GM21381 (cell line): Measurements from ENCODE around the gene GSE1.

ENCODE experiments used
- ATAC-seq: cut with Tn5 transposase; IDR thresholded peaks from one replicate; pipeline ENCODE4 v1.9.1; 2021; ENCODE audit warnings: mild to moderate bottlenecking, moderate library complexity; ENCODE audit not compliant: unreplicated experiment

GSE1 gene

DNA sequence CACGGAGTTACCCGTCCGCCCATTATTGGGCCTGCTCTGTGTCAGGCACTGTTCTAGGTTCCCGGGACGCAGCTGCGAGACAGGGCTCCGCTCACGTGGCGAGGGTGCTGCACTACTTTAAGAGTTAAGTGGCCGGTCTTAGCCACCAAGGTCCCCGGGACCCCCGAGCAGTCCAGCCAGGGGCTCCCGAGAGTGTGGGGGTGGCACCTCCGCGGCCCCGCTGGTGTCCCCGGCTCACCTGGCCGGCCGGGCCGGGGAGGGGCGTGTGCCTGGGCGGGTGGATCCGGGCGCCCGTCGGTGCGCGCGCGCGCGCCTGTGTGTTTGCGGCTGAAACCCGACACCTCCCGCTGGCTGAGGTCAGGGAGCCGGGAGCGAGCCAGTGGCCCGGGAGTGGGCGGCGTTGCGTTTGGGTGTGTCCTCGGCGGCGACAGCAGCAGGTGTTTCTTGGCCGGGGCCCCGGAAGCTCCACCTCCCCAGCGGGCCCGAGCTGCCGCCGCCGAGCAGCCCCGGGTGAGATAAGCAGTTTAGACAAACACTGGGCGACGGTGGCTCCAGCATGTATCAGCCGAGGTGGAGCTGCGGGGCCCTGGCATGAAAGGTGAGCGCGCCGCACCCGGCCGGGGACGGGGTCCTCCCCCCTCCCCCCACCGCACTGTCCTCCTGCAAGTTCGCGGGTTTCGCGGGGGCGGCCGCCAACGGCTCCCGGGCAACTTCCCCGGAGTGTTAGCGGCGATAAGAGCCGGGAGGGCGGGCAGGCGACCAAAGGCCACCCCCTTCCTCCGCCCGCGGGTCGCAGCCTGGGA is at the start of gene GSE1:
Gene GSE1, plus strand, starts transcription at position 522 of the 803 bp plus-strand sequence. Its CDS starts 70 bp downstream, at position 592.
- ATAC-seq = peak; percentile 49

DNA sequence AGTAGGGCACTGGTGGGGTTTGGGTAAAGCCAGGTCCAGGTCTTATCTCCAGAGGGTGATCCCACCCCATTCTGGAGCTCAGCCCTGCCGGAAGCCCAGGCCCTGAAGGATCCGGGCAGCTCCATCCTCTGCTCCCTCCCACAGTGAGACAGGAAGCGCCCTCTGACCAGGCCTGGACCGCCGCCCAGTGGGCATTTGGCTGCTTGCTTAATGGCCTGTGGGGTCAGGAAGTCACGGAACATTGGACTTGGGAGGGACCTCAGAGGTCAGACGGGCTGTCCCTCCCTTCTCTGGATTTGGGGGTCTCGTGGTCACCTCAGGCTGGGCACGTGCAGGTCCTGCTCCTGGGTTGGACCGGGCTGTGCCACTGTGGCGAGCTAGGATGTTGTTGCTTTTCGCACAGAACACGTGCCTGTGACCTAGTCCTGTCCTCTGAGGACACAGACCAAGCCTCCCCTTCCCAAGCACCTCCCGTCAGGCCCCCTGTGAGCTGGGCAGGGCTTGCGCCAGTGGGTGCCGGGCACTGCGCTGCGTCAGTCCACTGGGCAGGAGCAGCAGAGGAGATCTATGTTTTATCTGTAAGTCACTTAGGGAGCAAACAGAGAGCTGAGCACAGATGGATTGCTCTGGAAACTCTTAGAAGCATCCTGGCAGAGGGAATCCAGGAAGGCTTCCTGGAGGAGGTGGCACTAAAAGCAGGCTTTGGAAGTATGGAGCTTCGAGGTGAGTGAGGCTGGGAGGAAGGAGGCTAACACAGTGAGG is 49.4 kb upstream of the GSE1 start:
- ATAC-seq = no peak

DNA sequence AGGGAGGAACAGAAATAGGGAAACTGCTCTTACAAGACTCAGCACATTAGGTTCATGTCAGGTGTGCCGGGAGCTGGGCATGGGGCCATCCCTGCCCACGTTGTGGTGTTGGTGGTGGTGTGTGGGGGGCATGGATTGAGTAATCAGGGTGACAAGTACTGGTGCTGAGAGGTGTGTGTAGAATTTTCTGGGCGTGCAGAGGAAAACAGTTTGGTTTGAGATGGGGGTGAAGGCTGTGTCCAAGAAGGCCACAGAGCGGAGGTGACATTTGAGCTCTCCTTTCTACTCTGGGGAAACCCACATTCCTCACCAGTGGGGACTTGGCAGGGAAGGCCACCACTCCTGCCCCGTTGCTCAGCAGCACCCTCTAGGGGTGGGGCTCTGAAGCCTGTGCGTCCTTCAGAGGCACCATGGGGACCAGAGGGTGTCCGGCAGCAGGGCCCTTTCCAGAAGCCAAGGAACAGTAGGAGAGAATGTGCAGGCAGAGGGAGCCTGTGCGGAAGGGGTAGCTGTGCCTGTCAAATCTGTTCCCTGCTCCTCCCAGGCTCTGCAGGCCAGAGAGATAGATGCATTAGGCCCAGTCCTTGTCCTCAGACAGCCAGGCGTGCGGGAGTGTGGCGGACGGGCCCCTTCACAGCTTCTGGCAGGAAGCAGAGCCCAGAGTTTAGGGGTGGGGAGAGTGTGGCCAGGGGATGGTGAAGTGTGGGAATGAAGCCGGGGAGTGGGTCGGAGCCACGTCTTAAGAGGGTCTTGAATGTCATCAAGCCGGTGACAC is 48.7 kb upstream of the GSE1 start:
- ATAC-seq = no peak

DNA sequence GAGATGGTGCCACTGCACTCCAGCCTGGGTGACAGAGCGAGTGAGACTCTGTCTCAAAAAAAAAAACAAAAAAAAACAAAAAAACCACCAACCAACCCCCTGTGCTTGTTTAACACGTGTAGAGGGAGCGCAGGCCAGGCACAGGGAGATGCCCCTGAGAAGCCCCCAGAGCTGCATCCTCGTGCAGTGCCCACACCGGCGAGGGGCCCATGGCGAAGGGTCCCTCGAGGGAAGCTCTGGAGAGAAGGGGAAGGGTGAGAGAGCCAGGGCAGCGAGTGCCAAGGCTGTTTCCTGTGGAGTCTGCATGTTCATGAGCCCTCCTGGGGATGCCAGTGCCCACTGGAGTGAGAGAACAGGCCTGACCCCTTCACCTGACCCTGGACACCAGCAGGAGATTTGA is 47.8 kb upstream of the GSE1 start:
- no peak for ATAC-seq

DNA sequence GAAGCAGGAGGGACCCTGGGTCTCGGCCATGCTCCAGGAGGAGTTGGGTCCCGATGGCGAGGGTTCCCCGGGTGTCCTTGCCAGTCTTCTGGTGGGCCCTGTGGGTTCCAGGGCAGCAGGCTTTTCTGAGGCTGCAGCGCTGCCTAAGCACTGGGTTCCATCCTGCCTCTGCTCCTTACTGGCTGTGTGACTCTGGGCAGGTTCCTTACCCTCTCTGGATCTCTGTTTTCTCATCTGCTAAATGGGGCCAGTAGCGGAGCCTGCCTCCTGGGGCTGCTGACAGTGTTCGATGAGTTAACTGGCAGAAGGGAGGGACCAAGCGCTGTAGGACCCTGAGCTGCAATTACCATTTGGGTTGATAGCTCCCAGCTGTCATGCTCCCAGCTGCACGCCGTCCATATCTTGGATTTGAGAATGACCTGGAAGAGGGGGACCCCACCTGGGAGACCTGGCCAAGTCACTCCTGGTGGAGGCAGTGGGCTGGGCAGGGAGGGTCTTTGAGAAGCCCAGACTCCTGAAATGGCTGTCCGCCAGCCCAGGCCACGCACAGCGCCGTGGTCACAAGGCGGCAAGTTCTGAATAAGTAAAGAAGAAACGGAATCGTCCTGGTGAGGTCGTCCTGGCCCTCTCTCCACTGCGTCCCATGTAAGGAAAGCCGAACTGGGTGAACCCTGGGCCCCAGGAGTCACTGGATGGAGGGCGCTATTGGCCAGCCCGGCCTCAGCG is 47.2 kb upstream of the GSE1 start:
- no peak for ATAC-seq

DNA sequence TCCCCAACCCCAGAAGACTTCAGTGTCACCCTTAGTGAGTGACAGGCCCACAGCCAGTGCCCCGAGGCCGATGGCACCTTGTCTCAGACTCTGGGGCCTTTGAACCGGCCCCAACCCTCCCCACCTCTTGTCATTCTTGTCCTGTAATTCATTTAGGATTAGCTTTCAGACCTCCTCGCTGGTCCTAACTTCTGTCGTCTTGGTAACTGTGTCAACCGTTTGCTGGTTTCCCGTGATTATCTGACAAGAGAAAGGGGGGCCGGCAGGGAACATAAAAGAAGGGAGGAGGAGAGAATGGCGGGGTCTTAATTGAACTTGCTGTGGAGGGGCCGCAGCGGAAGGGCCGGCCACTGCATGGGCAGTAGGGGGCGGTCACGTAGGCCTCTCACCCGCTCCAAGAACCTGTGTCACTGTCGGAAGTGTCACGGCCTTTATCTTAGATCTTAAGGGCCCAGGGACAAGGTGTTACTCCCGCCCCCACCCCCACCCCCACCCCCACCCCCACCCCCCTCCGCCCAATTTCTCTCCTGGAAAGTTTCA is 46.5 kb upstream of the GSE1 start:
- no peak for ATAC-seq

DNA sequence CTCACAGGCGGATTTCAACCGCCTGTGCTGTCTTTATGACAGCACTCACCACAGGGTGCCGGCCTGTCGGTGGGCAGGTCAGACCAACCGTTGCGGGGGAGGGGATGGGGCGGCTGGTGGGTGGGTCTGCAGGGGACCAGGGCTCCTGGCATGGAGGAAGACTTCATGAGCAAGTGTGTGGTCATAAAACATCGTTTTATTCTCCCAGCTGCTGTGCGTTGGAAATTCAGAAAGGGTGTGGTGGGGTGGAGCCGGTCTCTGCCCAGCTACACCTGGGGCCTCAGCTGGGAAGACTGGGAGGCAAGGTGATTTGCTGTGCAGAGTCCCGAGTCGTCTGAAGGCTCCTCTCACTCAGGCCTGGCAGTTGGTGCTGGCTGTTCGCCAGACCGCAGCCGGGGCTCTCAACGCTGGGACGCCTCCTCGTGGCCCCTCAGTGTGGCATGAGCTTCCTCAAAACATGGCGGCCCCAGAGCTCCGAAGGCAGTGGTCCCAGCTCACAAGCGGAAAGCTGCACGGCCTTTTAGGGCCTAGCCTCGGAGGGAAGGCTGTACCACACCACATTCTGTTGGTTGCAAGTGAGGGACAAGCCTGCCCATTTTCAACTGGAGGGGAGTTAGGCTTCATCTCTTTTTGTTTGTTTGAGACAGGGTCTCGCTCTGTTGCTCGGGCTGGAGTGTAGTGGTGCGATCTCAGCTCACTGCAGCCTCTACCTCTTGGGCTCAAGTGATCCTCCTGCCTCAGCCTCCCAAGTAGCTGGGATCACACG is 45.8 kb upstream of the GSE1 start:
- no peak for ATAC-seq

DNA sequence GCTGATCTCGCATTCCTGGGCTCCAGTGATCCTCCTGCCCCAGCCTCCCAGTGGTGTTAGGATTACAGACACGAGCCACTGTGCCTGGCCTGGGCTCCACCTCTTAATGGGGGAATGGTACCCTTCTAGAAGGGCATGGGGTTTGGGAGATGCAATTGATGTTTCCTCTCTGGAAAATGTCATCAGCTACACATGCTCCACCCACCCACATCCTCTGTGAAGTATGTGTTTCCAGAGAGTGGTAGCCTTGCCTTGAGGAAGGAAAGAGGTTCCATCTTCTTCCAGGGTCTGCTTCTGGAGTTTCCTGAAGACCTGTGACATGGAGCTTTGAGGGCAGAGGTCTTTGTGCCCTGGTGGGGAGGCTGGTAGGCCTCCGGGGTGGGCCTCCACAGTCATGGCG is 45.2 kb upstream of the GSE1 start:
- no peak for ATAC-seq

DNA sequence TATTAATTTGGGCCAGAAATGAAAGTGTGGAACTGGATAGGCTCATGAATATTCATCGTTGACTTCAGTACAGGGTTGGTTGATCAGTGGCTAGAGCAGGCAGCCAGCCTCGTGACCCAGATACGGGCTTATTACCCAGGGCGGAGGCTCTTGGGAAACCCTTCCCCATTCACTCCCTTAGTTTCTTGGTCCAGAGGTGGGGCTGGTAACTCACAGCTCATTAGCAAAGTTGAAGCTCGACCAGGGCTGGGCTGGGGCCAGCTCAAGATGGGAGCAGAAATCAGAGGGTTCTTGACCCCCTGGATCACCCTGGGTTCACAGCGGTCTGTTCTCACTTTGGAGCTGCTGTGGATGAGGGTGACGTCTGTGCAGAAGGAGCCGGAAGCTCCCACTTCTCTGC is 44.6 kb upstream of the GSE1 start:
- ATAC-seq = no peak

DNA sequence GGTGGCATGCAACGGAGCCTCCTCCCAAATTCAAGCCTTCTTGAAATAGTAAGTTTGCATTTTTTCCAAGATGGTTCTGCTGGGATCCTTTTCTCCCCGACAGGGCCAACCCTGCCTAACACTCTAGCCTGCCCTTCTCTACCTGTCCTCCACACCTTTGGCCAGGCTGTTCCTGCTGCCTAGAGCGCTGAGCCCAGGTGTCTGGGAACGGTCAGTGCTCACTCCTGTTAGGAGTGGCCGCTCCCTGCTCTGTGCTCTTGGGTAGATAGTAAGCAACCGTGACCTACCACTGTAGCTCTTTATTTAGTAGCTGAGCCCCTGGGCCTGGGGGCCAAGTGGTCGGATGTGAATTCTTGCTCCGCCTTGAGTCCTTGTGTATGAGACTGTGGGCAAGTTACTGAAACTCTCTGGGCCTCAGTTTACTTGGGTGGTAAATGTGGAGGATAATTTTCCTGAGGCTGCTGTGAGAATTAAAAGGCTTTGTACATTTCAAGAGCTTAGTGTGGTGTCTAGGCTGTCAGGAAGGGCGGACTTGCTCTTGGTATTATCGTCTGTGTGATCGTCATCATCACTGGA is 44.0 kb upstream of the GSE1 start:
- ATAC-seq = no peak

DNA sequence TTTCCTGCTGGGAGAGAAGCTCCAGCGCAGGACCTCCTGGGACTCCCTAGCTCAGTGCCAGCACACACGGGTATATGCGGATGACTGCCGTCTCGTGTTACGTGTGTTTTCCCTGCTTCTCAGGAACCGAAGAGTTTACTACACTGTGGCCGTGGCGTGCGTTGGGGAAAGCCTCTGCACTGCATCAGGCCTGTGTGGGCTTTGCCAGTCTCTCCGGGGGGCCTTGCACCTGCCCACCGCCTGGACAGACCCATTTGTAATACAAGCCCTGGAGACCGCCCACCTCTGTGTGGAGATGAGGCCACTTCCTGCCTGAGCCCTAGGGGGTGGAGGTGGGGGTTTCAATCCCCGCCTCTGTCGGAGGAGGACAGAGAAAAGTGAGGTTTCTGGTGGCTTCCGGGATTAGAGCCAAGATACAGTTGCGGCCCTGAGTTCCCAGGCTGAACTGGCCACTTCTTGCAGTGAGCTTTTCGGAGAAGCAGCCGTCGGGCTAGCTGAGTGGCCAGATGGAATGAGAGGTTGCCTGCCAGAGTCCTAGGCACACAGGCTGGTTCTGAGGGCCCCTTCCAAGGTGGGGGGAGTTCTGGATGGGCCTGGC is 43.4 kb upstream of the GSE1 start:
- ATAC-seq = peak; percentile 57

DNA sequence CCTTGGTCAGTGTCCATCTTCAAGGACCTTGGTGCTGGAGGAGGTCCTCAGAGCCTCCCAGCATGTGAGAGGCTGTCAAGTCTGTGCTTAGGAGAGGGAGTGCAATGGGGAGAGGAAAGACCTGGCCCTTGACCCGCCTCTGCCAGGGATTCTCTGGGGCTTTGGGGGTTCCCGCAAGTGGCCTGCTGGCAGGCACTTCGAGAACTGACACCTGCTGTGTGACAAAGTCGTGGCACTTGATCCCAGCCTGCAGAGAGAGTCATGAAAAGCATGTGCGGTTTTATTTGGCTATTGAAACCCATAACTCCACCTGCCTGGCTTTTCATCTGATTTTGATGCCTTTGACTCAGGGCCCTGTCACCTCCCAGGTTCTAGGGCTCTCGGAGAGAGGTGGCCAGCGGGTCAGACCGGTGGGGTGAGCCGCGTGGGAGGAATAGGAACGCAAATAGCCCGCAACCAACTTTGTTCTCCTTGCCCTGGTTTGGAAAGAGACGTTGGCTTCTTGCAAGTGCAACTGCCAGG is 42.8 kb upstream of the GSE1 start:
- ATAC-seq = peak; percentile 18

DNA sequence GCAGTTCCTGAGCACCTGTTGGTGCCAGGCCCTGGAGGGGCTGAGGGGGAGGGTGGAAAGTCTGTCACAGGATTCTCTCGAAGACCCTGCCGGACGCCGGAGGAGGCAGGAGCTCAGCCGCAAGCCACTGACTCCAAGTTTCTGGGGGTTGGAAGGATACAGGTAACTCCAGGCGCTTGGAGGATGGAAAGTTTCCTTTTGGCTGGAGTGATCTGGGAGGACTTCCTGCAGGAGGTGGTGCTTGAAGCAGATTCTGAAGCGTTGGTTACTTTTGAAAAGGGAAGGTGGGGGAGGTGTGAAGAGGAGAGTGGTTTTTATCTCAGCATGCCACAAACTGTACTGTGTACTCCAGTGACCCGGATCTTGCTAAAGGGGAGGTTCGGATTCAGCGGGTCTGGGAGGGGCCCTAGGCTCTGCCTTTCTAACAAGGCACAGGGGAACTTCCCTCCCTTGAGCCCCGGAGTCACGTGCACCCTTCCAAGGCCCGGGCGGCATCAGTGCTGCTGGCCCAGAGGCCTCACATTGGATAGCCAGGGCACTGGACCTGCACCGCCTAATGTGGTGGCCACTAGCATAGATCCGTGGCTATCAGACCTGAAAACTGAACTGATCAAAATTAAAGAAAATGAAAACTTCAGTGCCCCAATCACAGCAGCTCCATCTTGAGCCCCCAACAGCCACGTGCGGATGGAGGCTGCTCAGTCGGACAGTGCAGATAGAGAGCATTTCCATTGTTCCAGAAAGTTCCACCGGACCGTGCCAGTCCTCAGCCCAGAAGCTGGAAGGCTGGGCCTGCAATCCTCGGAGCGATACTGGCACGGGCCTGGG is 42.2 kb upstream of the GSE1 start:
- ATAC-seq = peak; percentile 40

DNA sequence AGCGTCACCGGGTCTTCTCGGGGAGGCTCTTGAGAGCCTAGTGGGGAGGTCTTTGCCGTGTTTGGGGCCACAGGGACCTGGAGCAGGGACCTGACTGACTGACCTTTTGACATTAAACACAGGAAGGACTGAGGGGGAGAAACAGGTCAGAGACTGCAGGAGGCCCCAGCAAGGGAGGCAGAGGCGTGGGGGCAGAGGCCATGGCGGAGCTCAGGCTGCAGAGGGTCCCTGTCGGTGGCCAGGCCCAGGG is 41.6 kb upstream of the GSE1 start:
- ATAC-seq = no peak

DNA sequence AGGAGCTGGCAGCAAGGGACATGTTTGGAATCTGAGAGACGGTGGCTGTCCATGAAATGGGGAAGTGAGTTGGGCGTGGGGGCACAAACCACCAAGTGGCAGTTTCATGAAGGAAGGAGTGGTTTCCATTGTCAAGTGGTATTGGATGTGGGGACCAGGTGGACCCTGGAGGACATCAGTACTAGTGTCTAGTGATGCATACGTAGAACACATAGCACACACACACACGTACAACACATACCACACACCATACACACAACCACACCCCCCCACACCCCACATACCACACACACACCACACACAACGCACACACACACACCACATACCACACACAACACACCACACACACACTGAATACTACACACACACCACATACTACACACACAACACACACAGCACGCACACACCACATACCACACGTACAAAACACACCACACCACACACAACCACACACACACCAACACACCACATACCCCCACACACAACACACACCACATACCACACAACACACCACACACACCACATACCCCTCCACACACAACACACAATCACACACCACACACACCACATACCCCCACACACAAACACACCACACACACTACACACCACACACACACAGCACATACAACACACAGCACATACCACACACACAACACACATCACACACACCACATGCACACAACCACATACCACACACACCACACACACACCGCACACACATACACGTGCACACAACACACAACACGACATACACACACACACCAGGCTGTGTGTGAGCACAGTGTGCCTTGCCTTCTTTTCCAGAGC is 41.1 kb upstream of the GSE1 start:
- no peak for ATAC-seq

DNA sequence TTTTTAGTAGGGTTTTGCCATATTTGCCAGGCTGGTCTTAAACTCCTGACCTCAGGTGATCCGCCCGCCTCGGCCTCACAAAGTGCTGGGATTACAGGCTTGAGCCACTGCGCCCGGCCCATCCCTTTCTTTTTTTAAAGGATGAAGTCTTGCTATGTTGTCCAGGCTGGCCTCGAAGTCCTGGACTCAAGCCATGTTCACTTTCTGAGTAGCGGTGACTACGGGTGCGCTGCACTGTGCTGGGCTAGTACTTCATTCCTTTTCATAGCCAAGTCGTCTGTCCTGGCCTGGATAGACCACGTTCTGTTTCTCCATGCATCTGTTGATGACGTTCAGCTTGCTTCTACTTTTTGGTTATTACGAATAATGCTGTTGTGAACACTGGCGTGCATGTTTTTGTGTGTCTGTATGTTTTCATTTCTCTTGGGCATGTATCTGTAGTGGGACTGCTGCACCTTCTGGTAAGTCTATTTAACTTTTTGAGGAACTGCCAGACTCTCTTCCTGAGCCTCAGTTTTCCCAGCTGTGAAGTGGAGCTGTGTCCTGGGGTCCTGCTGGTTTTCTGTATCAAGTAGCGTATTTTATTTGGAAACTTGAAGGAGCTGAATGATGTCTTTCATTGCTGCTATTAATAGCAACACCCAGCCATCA is 40.0 kb upstream of the GSE1 start:
- no peak for ATAC-seq
